Erythroblast (primary cell): ENCODE measurements around the gene SETDB2.

Experiments used
- GATA1 ChIP-seq: IDR thresholded peaks from 2 replicates; pipeline ENCODE4 v1.6.1; 2011; ENCODE audit warnings: low read depth, mild to moderate bottlenecking, control low read depth, low read length, moderate library complexity
- POLR2A ChIP-seq: IDR thresholded peaks from 2 replicates; pipeline ENCODE4 v1.6.1; 2011; ENCODE audit warnings: mild to moderate bottlenecking, low read length

DNA sequence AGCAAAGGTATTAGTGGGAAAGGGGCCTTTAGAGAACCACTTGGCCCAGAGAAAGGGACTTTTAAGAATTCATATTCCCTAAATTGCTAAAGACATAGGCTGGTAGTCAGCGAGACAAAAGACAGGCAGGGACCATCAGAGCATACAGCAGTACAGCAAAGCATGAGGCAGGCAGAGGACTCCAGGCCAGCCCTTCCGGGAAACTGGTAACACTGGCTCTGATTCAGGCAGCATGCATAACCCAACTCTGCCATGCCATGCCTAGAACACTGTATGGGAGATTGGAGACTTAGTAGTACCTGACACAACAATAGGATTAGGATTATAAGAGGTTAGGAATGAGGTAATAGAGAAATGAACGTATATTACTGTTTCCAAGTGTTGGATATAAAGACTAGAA is 35.1 kb upstream of the SETDB2 start:
- no peak for TF ChIP-seq POLR2A
- no peak for TF ChIP-seq GATA1
